Fibroblast of lung (primary cell): Measurements from ENCODE around the gene SLC6A4.

Experiments
- CTCF ChIP-seq, 2 donors: IDR thresholded peaks in 1 of 2; conservative IDR thresholded peaks in 1 of 2; 1 replicate in 1 of 2; 2 replicates in 1 of 2; pipeline ENCODE4 v1.5.1; 2011 to 2012; ENCODE audit warnings: low read length in 2 of 2, control low read depth in 1 of 2, inconsistent platforms in 1 of 2, low read depth in 1 of 2, mild to moderate bottlenecking in 1 of 2
- EZH2 ChIP-seq: IDR thresholded peaks from 2 replicates; pipeline ENCODE4 v1.5.1; 2012; ENCODE audit warnings: low read length, control low read depth, mild to moderate bottlenecking; ENCODE audit errors: missing control alignments

DNA sequence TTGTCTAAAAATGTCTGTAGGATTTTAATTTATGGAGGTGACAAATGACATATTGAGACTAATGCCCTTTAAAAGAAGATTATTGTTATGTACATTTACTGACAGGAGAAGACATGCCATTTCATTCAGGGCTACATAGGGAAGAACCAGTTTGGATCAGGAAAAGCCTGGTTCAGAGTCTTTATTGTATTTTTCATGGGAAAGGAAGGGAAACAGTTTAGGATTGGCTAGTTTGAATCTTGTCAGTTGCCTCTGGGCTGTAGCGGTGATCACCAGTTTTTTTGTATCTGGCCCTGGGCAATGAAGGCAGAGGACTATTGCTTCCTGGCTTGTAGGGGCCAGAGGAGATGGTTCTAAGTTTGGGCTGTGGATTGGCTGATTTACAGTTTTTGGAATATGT is 87.1 kb downstream of the SLC6A4 start:
- TF ChIP-seq CTCF (conservative IDR thresholded peaks at IDR 0.05 in 1 of 2, IDR thresholded peaks at IDR 0.05 in 1 of 2; ENCODE audit: low read depth in 1 of 2, low read length in 2 of 2) (no peak), EZH2 (no peak)
